Heart left ventricle (tissue), 16 donors: ENCODE measurements around the gene HNF1B. TPM values are rescaled to one million over a fixed set of nuclear protein-coding genes. Genes with fewer than 3 reads are reported as not detected.

ENCODE experiments used
- ATAC-seq, 4 donors: fragments of 200-7000 bp; cut with Tn5 transposase; one replicate each; pipeline ENCODE4 v1.9.1; 2020 to 2022; ENCODE audit warnings: moderate library complexity in 4 of 4, mild to moderate bottlenecking in 3 of 4, moderate number of reproducible peaks in 1 of 4
- DNase-seq, 5 donors: peaks; one replicate each; pipeline ENCODE4 v3.0.0-alpha.2; 2020
- H3K27ac ChIP-seq, 12 donors: fragments of 200-600 bp; sonication (generic) in 4 of 12; one replicate each; pipeline versions ENCODE4 v1.5.0 to v1.8.0; 2016 to 2022; ENCODE audit warnings: mild to moderate bottlenecking in 2 of 12
- H3K27me3 ChIP-seq, 9 donors: fragments of 200-600 bp; sonication (generic) in 2 of 9; one replicate each; pipeline versions ENCODE4 v1.5.1 to v1.8.0; 2016 to 2022; ENCODE audit warnings: mild to moderate bottlenecking in 3 of 9
- H3K36me3 ChIP-seq, 9 donors: fragments of 200-600 bp; sonication (generic) in 2 of 9; one replicate each; pipeline versions ENCODE4 v1.5.0 to v1.8.0; 2018 to 2022; ENCODE audit warnings: mild to moderate bottlenecking in 2 of 9
- H3K4me1 ChIP-seq, 12 donors: fragments of 200-600 bp; sonication (generic) in 4 of 12; one replicate each; pipeline versions ENCODE4 v1.5.0 to v1.8.0; 2016 to 2022; ENCODE audit warnings: mild to moderate bottlenecking in 3 of 12
- H3K4me3 ChIP-seq, 12 donors: fragments of 200-600 bp; sonication (generic) in 4 of 12; one replicate each; pipeline versions ENCODE4 v1.5.0 to v1.8.0; 2017 to 2022; ENCODE audit warnings: mild to moderate bottlenecking in 9 of 12, moderate library complexity in 4 of 12
- H3K9me3 ChIP-seq, 12 donors: fragments of 200-600 bp; sonication (generic) in 4 of 12; one replicate each; pipeline versions ENCODE4 v1.5.0 to v1.8.0; 2016 to 2022; ENCODE audit warnings: mild to moderate bottlenecking in 1 of 12
- CTCF ChIP-seq, 12 donors: fragments of 200-600 bp; sonication (generic) in 4 of 12; IDR thresholded peaks; one replicate each; pipeline versions ENCODE4 v1.5.0 to v1.8.0; 2018 to 2022; ENCODE audit warnings: antibody characterized with exemption in 12 of 12, mild to moderate bottlenecking in 5 of 12
- POLR2A ChIP-seq, 2 donors: fragments of 450-650 bp; IDR thresholded peaks; one replicate each; pipeline ENCODE4 v1.6.1; 2017; ENCODE audit warnings: antibody characterized with exemption in 2 of 2, mild to moderate bottlenecking in 2 of 2, moderate library complexity in 2 of 2
- WGBS, 4 donors: extraction: QIAGEN DNeasy Blood & Tissue Kit in 2 of 4; methylation state at CpG; one replicate each; pipeline versions ENCODE4 v1.1.5 to v1.1.7; 2013 to 2018; 5-methylcytosine and 5-hydroxymethylcytosine counted together
- intact Hi-C, 10 donors: fragments of 100-400 bp; cut with DNase I; formaldehyde crosslinking; loops; one replicate each; pipeline versions ENCODE4 v1.11.1 to v1.14.2; 2022
- polyA plus RNA-seq, 2 donors: library from polyadenylated mRNA; stranded (reverse); fragments of 200-250 nt; gene quantifications; one replicate each; pipeline ENCODE4 v1.2.3, GENCODE V29; 2013
- total RNA-seq, 9 donors: library from RNA; depleted of rRNA in 2 of 9; stranded (reverse); fragments of >200 nt in 2 of 9; fragmentation: NEBNext Ultra II Directional in 3 of 9; extraction: Animal tissue kit (Norgen Biotek cat#: 25700) in 3 of 9; gene quantifications; one replicate each; pipeline versions ENCODE4 v1.1.0 to v1.2.4, GENCODE V29; 2016 to 2023
- donor health status: ischemic (EF 13 %, LVEDD 7.1; RV severe dilation, severe dysfunction).
- donor health status: healthy with polysubstance abuse.
- donor health status: DM: no; HTN: yes; CAD: no.
- donor health status: DM: no; HTN: no; CAD: no.
- donor health status: ischemic (EF 25% LVEDD 6.9; RV normal size, moderate dysfunction).
- donor health status: ischemic (EF 25% LVEDD 5.7; RV mildly dilated, moderate dysfunction).
- donor health status: healthy.
- donor health status: DM: yes; HTN: yes; CAD: no.
- donor health status: ischemic (EF 35%, LVEDD 5.7; RV mildly dilated, moderate dysfunction).
- donor health status: nonischemic (EF 11% LVEDD 7.7; RV severe dilation, severe dysfunction).
- donor health status: DM: yes; HTN: yes; CAD: no.
- donor health status: PGD.
- donor health status: ischemic (EF 29% LVEDD 5.4; RV normal size, mild dysfunction).
- donor health status: nonischemic (EF 23%, LVEDD 6.1; RV moderate dilation, normal function).

HNF1B gene
- total and polyA plus RNA-seq, 11 donors = not detected

DNA sequence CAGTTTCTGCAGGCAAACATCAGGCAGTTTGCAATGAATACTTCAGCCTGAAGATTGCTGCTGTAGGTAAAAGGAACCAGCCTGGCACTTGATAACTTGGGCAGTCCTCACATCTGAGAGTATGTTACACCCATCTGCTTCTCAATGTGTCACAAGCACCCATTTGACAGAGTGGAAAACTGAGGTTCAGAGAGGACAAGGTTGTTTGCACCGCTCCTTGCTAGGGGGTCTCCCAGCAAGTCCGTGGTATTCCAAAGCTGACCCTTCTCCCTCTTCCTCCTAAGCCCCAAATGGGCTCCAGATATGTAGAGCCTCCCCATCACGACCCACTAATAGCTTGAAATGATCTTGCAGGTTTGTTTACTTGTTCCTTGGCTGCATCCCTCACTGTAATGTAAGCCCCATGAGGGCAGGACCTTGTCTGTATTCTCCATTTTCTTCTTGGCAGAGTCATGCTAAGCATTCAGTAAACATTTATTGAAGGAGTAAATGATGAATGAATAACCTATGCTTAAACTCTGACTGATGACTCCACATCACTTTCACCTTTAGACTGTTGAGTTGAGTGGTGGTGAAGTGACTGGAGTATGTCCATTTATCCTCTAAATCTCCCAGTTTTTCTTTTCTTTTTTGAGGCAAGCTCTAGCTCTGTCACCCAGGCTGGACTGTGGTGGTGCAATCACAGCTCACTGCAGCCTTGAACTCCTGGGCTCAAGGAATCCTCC lies 26.4 kb downstream of the HNF1B start:
- ATAC-seq (no peak), DNase-seq (no peak)
- no peak overlapping the region for H3K27ac ChIP-seq
- TF ChIP-seq CTCF (IDR thresholded peaks at IDR 0.05) = no peak
- TF ChIP-seq POLR2A (IDR thresholded peaks at IDR 0.05) = no peak
- H3K36me3 ChIP-seq = no peaks in the 10 kb centered on the region
- H3K4me1 ChIP-seq = peaks cover 0 to 13% (median 5%) of the 10 kb centered on the region in 12 donors
- intact Hi-C loops = no loop called here
- 84 to 92% (median 90%) methylated on average over 3 of the region's 3 CpGs for whole genome bisulfite sequencing, 4 donors
- H3K9me3 ChIP-seq = no peaks in the 10 kb centered on the region
- no peak overlapping the region for H3K4me3 ChIP-seq
- peaks cover 0 to 4% (median 0%) of the 10 kb centered on the region in 9 donors for H3K27me3 ChIP-seq

- peaks cover 0 to 5% (median 0%) of the 10 kb centered on the region in 9 donors for H3K27me3 ChIP-seq
- peak overlapping the region in 2 of 12 donors; percentile 47 to 64 for H3K27ac ChIP-seq
- no peak for ATAC-seq
- 71 to 80% (median 73%) methylated on average over 3 of the region's 3 CpGs for WGBS, 4 donors
- no peaks in the 10 kb centered on the region for H3K9me3 ChIP-seq
- H3K36me3 ChIP-seq = no peaks in the 10 kb centered on the region
- no peak for DNase-seq
- peaks cover 0 to 13% (median 5%) of the 10 kb centered on the region in 12 donors for H3K4me1 ChIP-seq
- TF ChIP-seq CTCF (IDR thresholded peaks at IDR 0.05) (no peak), POLR2A (IDR thresholded peaks at IDR 0.05) (no peak)
- intact Hi-C loops = no loop called here
- no peak overlapping the region for H3K4me3 ChIP-seq
Observed at GRCh38 chr17:37717627-37718323, 27.1 kb downstream of the HNF1B start.

GRCh38 chr17:37714897-37715296 lies 30.0 kb downstream of the HNF1B start:
- intact Hi-C loops = no loop called here
- no peaks in the 10 kb centered on the region for H3K36me3 ChIP-seq
- DNase-seq = no peak
- H3K27me3 ChIP-seq = peaks cover 0 to 12% (median 0%) of the 10 kb centered on the region in 9 donors
- H3K27ac ChIP-seq = no peak overlapping the region
- no peaks in the 10 kb centered on the region for H3K9me3 ChIP-seq
- TF ChIP-seq POLR2A (IDR thresholded peaks at IDR 0.05) = no peak
- ATAC-seq = no peak
- H3K4me3 ChIP-seq = no peak overlapping the region
- H3K4me1 ChIP-seq = peaks cover 0 to 13% (median 5%) of the 10 kb centered on the region in 12 donors
- WGBS, 4 donors = 50 to 75% (median 62%) methylated on average over 4 of the region's 4 CpGs

GRCh38 chr17:37713624-37714023 lies 31.2 kb downstream of the HNF1B start:
- H3K4me3 ChIP-seq = no peak overlapping the region
- no peaks in the 10 kb centered on the region for H3K9me3 ChIP-seq
- H3K36me3 ChIP-seq = no peaks in the 10 kb centered on the region
- TF ChIP-seq CTCF (IDR thresholded peaks at IDR 0.05) = no peak
- TF ChIP-seq POLR2A (IDR thresholded peaks at IDR 0.05) = no peak
- H3K4me1 ChIP-seq = peaks cover 0 to 13% (median 5%) of the 10 kb centered on the region in 12 donors
- WGBS, 4 donors = 47 to 69% (median 58%) methylated on average over 4 of the region's 4 CpGs
- no peak for ATAC-seq
- intact Hi-C loops = no loop called here
- no peak for DNase-seq
- H3K27me3 ChIP-seq = peaks cover 0 to 17% (median 0%) of the 10 kb centered on the region in 9 donors
- H3K27ac ChIP-seq = no peak overlapping the region
